Activated CD8-positive, alpha-beta memory T cell treated with anti-CD3 and anti-CD28 coated beads, Interleukin-2, amount 50 U/mL, for 1 hour (primary cell): ENCODE results near the gene ZFHX3.

ENCODE experiments used
- DNase-seq: peaks from one replicate; pipeline ENCODE4 v3.0.0-alpha.2; 2020; ENCODE audit errors: extremely low read depth

ZFHX3 gene

DNA sequence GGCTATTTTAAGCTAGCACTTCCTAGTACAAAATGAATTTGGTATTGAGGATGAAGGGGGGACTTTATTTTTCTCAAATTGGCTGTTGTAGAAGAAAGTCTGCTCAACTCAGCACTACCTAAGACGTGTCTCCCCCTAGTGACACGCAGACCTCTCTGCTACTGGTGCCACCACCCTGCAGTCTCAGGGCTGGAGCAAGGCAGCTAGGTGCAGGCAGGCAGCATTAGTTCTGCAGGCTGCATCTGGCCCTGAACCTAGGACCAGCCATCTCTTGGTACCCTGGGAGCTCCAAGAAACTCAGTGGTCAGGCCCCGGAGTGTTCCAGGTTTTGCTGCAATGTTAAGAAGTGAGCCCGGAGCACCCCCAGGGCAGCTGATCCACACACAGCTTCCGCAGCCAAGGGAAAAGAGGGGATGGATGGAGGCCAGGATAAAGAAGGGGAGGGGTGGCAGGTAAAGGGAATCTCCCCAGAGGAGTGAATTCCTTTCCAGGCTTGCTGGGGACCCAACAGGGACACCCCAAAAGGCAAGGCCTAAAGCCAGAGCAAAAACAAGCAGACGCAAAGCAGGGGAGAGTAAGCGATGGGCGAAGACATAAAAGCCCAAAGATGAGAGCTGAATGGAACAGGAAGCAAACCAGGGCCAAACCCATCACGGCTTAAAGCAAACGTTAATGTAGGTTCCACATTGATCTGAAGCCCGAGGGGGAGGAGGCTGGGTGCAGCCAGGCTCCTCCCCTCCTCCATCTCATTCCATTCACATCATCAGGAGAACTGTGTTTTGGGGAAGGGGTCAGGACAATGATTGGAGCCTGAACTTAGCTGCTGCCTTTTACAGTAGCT lies 200.5 kb downstream of the ZFHX3 start:
- no peak for DNase-seq

DNA sequence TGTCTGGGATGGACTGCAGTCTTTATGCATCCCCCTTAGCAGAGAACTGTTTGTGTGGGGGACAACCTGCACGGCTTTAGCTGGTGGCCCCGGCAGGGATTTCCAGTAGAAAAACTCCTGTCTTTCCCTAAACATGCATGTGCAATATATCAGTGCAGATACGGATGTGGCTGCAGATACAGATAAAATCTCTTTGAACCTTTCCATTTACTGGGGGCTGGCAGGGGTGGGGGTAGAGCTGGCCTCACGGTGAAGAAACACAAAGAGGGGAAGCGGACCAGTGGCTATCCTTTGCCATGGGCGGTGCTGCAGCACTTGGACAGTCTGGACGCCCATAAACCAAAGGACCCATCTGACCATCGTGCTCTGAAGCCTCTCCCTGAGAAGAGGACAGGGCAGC lies 201.3 kb downstream of the ZFHX3 start:
- no peak for DNase-seq

DNA sequence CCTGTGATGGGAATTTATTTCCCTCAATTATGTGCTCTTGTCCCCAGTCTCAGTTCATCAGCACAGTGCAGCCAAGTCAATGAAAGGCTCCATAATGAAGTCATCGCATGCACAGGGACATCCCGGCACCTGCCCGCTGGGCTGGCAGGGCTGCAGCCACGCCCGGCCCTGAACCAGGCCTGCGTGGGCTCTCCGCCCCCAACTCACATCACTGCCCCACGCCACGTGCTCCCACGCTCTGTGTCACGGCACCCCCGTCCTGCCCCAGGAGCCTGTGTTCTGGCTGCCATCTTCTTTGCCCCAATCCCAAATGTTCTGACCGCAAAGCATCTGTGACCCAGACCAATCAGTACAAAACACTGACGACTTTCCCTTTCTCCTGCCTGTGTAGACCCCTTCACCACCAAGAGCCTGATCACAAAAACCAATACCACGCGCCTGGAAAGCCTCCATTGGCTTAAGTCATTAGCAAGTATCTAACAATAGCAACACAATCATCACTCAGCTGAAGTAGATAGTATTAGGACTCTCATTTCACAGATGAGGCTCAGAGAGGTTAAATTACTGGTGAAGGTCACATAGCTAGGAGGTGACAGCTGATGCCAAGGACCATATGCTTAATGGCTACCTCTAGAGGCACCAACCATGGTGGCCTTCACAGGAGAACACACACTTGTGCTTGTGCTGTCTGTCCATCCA lies 202.5 kb downstream of the ZFHX3 start:
- no peak for DNase-seq

DNA sequence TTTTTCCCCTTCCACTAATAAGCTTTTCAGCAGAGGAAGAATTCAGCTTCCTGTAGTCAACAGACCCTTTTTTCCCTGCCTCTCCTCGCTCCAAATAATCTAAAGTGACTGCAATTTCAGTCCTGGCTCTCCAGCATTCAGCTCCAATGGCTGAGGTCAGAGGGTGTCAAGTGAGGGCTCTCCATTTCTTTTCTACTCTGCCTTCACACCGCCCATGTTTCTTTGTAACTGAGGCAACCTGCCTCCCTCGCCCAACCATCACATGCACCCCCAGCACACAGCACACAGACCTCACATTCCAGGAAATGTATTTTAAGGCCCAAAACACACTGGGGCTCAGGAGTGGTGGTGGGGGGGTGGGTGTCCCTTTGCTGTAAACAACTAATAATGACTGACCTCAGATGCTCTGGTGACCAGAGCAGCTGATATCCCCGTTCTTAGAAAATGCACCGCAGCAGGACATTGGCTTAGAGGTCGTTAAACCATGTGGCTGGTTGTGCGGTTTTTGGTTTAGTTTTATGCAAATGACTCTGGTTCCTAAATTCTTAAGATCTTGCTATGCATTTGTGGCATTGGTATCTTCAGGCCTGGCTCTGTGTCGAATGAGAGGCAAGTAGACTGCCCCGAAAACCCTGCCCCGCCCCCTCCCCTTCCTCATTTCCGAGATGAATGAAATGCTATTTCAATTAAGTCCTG lies 203.6 kb downstream of the ZFHX3 start:
- DNase-seq: no peak

DNA sequence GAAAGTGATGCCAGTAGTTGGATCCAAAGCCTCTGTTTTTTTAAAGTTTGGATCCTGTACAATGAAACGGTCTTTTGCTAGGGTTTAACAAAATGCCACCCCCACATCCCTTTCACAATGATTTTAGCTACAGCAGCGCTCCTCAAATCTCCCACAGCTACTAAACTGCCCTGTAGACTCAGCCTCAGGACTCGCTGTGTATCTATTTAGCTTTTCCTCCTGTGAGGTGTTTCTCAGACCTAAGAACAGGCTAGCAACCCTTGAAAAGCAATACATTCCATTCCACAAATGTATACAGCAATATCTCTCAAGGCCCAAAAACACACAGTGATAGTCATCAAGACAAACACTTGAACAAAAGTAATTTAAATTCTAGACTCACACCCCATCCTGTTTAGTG lies 206.4 kb downstream of the ZFHX3 start:
- DNase-seq: no peak

DNA sequence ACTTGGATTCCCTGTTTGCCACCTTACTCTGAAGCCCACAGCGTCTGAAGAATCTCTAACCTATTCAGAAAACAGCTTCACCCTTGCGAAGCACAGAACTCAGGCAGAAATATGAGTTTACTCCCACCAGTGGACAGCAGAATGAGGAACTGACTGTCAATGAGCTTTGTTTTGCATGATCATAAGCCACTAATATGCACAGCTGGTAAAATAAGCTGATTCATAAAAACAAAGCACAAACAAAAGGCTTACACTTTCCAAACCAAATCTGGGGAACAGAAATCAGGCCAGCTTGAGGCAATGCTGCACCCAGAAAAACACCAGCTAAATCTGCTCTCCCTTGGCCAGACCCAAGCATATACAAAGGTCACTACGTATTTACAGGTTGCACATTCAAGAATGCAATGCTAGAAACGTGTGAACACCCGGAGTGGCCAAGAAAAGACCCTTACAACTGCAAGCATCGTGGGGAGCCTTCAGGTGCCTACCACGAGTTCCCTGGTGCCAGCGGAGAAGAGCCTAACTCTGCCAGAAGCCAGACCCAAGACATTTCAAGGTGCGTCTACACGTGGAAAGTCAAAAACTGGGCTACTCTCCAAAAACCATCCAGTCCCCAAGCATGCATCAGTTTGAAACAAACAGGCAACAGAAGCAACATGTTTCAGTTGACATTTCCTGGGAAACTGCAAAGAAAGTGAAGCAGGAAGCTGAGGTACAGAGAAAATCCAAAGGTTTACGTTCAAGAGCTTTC lies 207.1 kb downstream of the ZFHX3 start:
- no peak for DNase-seq

DNA sequence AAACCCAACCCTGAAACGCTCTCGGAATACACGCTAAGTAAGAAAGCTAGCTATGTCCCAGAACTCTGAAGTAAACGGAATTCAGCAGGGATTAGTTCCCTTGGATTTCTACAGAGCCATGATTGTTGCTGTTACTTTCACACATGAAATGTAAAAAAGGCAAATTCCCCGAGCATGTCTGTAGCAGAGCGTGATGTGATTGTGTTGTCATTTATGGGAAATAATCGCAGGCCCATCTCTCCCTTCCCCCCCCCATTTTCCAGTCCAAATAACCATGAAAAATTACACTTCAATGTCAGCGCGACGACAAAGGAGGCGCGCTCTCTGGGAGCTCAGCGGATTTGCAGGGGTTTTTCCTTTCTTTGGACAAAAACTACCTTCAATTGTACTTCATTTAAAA lies 209.0 kb downstream of the ZFHX3 start:
- DNase-seq: no peak

DNA sequence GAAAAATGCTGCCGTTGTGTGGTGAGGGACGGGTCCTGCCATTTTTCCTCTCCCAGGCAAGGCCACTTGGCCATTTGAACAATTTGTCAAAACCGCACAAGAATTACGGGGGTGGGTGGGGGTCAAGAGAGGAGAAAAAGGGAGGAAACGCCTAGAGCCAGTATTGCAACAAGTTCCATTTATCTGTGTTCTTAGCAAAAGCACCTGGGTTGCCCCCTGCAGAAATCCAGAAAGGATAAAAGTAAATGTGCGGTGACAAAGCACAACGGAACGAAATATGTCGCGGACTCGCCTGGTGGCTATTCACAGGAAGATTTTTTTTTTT lies 209.4 kb downstream of the ZFHX3 start:
- no peak for DNase-seq

DNA sequence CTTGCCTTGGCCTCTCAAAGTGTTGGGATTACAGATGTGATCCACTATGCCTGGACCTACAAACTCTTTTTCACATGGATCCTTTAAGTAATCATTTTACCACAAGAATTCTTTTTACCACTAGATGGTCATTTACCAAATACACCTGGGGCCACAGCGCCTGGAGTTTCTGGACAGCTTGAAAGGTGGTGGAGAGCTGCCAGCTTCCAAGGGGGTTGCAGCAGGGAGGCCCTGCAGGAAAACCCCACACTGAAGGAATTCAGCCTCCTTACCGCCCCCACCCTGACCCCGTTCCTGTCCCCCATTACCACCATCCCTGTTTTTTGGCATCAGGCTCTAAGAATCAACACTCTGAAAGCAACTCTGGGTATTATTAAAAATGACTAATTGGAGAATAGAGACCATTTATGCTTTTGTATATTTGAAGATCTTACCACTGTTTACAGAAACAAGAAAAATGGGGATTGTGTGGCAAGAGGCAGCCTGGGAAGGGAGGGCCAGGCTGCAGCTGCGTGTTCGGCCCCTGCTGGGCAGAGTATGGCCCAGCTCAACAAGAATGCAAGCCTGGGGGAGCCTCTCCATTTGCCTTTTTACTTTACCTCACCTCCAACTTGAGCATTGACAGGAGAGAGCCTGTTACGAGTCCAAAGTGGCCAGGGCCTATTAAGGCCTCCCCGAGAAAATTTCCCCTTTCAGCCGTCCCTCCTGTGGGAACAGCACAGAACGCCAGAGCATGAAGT lies 209.9 kb downstream of the ZFHX3 start:
- no peak for DNase-seq

DNA sequence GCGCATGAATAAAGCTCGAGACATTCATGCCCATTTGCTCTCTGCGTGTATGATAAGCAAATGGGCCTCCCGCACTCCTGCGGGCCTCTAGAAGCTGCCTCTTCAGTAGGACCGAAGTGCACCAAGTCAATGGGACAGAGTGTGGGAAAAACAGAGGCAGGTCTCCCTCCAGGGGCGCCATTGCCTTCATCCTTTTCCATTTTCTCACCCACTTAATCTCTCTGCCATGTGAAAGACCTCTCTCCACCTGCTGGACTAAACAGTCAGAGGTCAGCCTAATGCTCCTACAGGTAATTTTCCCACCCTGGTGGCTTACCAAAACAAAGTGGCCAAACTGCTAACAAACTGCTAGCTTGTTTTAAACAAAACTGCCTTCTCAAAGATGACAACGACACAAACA lies 210.9 kb downstream of the ZFHX3 start:
- no peak for DNase-seq

DNA sequence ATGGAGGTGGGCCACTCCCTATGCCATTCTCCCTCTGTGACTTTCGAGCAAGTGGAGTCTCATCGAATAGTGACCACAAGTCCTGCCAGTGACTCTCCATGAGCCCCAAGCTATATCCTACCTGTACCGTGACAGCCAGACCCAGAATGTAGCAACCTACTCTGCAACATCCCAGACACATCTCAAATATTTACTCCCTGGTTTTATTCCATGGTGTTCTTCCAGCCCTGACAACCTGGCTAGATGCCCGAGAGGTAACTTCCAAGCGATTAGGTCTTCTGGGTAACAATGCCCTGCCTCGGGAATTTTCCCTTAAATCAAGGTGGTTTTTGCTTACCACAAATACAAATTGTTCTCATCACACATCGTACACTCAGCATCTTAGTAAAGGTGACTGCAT lies 211.7 kb downstream of the ZFHX3 start:
- DNase-seq: no peak

DNA sequence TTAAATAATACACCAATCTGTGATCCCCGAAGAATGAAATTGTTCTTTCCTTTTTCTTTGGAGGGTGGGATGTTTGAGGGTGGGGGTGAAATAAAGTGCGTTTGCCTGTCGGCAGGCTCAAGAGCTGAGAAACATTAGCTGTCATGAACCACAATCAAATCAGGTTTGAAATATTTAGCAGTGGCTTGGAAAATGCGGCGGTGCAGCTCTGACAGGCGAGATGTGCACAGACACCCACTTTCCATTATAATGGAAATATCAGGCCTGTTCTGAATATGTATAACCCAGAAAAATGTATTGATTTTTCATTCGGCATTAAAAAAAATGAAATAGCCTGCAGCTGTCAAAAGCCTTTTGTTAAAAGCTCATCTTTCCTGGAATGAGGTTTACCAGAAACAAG lies 212.8 kb downstream of the ZFHX3 start:
- no peak for DNase-seq

DNA sequence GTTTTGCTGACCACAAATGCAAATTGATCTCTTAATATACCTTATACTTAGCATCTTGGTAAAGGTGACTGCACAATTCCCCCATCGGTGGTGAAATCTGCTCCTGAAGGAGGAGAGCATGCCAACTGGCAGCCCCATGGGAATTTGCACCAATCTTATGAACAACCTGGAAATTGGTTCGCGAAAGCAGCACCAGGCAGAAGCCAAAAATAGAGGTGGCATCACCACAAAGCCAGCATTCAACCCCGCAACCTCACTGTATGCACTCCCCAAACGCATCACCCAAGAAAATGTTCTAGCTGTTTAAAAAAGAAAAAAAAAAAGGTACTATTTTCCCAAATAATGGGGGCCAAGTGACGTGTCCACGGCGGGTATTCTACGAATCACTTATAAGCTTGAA lies 213.4 kb downstream of the ZFHX3 start:
- DNase-seq: no peak

DNA sequence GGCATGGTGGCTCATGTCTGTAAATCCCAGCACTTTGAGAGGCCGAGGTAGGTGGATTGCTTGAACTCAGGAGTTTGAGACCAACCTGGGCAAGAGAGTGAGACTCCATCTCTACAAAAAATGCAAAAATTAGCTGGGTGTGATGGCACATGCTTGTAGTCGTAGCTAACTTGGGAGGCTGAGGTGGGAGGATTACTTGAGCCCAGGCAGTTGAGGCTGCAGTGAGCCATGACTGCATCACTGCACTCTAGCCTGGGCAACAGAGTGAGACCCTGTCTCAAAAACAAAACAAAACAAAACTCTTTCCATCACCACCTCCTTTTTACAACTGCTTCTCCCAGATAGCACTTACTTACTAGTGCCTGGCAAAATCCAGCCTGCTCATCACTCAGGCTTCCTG lies 214.0 kb downstream of the ZFHX3 start:
- DNase-seq: no peak

DNA sequence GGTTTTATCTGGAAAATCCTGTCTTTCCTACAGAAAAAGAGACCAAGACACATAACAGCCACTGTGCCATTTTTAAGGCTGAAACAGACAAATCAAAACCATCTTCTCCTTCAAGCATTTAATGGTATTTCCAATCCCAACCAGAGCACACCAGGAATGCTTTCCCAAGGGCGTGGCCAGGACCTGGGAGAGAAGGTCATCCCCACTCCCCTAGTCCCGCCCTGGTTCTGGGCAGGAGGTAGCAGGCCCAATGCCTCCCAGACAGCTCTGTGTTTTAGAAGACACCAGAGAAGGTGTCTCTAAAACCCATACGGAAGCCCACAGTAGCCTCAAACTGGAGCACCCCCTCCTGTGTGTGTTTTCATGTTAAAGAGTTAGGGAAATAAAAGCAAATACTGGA lies 214.4 kb downstream of the ZFHX3 start:
- no peak for DNase-seq

DNA sequence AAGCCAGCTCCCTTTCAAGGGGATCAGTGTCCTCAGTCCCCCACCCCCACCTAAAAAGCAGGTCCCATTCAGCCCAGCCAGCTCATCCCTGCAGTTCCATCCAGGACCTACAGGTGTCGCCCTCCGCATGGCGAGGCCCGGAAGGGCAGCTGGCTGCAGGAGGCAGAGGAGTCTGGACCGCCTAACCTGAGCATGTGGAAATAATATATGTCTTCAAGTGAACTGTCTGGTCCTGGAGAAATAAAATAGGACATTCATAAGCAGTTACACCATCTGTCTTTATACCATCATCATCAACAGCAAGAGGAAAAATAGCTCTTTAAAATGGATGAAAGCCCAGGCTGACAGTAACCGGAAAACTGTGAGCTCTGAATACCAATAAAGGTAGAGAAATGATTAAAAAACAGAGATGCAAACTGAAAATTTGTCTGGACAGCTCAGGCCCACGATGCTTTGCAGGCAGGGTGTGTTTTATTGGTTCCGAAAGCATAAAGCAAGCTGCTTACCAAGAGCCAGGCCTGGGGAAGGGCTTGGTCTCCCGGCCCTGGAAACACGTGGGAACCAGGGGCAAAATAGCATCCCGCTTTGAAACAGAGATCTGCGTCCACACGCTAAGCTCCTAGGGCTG lies 215.2 kb downstream of the ZFHX3 start:
- no peak for DNase-seq

DNA sequence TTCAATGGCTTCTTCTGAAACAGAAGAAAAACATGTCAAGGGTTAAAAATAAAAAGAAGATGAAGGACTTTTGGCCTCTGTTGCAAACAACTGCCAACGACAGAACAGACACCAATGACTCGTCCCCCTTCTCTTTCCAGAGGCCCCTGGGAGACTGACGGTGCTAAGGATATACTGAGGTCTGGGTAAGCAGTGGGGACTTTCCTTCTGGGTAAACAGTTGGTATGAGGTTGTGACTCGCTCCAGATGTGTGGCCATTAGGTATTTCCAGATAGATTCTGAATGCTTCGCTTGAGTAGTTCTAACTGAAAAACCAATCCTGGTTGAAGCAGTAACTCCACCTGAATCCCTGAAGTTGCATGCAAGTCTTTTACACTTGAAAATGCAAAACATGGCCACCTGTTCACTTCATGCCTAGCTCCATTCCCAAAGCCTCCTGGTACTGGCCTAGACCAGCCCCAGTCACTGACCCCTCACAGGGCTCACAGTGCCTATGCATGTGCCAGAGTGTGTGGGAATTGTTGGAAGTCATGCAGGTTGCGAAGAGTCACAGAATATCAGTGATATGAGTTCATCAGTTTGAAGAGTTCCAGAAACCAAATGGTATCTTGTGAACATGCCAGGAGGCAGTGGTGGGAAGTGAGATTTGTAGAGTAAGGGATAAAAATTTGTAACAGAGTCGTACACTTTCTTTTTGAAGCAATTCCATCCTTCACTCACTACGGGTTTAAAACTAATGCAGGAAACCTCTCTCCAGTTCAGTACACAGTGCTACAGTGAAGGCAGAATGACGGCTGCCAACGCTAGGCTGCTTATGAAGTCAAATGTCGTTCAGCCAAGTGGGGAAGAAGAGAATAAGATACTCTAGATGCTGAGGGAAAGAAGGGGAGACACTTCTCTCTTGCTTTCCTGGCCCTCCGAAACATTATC lies 217.8 kb downstream of the ZFHX3 start:
- no peak for DNase-seq

DNA sequence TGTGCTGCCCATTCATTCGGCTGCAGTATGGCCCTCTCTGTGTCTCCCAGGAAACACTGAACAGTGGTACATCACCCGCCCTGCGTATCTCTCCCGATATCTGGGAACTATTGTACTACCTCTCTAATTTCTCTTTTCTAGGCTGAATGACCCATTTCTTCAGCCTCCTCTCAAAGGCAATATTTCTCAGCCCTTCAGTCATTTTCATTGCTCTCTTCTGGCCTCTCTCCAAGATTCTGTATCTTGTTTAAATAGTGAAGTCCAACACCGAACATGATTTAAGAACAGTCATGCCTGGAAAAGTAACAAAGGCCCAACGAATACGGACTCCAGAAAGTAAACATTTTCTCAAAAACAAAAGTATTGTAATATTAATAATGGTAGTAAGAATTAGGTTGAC lies 220.1 kb downstream of the ZFHX3 start:
- no peak for DNase-seq

DNA sequence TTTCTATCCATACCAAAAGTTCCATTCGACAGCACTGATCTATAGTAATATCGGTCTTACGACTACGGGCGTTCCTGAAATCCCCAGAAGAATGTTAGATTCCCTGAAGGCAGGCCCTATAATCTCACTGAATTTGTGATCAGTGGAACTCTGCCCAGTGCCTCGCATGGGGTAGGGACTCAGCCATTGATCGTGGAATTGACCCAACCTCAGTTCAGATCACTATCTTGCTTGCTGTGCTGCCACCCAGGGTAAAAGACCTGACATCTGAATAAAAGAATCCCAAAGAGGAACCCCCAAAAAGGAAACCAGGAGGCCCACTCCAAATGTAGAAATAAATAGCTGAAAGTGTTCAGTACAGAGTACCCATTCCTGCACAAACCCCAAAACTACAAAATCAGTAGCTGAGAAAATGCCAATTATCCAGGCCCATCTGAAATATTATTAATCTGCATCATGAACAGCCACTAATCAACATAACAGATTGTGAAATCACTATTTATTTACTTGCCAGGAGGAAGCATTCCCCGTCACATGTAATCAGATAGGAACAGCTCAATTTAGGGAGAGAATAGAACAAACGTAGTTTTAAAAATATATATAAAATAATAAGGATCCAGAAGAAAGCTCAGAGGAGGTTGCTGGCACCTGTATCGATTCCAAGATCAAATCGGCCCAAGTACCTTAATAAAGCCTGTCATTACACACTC lies 221.9 kb downstream of the ZFHX3 start:
- no peak for DNase-seq
